ENCODE measurements around the gene DUOXA1. TPM values are rescaled to one million over a fixed set of nuclear protein-coding genes. Genes with fewer than 3 reads are reported as not detected.

The DUOXA1 gene
- polyA plus RNA-seq, 2 of the 4 experiments (the other 2 are of a cell fraction) = 0.18 to 0.23 TPM

DNA sequence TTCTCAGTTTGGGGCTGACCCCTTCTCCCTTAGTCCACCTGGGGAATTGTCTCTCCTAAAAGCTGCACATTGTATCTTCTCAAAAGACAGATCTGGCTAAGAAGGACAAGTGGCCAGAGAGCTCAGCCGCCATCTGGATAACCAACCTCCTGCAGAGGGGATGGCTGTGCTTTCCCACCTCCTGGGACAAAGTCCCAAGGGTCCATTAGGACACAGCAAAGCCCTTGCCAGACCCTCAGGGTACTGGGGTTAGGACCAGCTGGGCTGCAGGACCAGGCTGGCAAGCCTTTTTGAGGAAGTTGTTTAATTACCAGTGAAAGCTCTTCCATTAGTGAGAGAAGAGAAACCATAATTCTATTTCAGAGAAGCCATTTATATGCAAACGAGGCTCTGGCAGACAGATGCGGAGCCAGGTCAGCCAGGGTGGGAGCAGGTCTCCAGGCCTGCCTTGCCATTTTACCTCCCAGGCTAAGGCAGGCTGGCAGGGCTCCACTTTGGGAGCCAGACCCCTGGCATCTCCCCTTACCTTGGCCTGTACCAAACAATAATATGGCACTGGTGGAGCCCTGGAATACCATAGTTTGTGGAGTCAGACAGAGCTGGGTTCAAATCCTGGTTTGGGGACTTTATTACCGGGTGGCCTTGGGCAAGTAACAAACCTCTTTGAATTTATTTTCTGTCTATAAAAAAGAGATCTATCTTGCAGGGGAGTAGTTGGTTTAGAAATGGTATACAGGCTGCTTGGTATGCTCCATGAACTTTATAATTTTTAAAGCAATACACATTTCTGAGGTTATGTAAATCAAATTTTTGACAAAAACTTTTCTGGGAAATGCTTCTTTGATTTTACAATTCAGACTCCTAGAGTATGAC, 40.2 kb upstream of the DUOXA1 start:
- ChIA-PET CTCF (interaction anchor here (0.6 to 3.3 kb wide), 5 partner anchors 10 to 30 kb away, joined by 3 to 19 read pairs (median 4); no protein-coding TSS in a partner anchor), POLR2A (no interaction called here)
- Histone ChIP-seq H3K27ac (no peak overlapping the region), H3K4me1 (peaks cover 7% of the 10 kb centered on the region; the same call in 1 of the 3 replicates), H3K4me3 (no peak overlapping the region), H3K9me3 (no peaks in the 10 kb centered on the region), H3K4me2 (no peak overlapping the region)
- 74% methylated on average over 3 of the region's 4 CpGs for WGBS (ENCODE audit: missing lambda C conversion rate)
- no peak for ATAC-seq
- TF ChIP-seq CEBPB (IDR thresholded peaks at IDR 0.05) = no peak
- no peak for TF ChIP-seq HOXB13 (CRISPR knock-in tag; IDR thresholded peaks at IDR 0.05; ENCODE audit: low read depth)
- TF ChIP-seq RARB (CRISPR knock-in tag; IDR thresholded peaks at IDR 0.05) = no peak
- no peak for TF ChIP-seq KDM5A (IDR thresholded peaks at IDR 0.05)
- TF ChIP-seq ZC3H11A (IDR thresholded peaks at IDR 0.05) = no peak
- TF ChIP-seq, protein P1, sequence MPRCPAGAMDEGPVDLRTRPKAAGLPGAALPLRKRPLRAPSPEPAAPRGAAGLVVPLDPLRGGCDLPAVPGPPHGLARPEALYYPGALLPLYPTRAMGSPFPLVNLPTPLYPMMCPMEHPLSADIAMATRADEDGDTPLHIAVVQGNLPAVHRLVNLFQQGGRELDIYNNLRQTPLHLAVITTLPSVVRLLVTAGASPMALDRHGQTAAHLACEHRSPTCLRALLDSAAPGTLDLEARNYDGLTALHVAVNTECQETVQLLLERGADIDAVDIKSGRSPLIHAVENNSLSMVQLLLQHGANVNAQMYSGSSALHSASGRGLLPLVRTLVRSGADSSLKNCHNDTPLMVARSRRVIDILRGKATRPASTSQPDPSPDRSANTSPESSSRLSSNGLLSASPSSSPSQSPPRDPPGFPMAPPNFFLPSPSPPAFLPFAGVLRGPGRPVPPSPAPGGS (IDR thresholded peaks at IDR 0.05) = no peak
- no peak for TF ChIP-seq ZFP36 (IDR thresholded peaks at IDR 0.05; ENCODE audit: borderline replicate concordance, partially characterized antibody)
- TF ChIP-seq, protein P2, sequence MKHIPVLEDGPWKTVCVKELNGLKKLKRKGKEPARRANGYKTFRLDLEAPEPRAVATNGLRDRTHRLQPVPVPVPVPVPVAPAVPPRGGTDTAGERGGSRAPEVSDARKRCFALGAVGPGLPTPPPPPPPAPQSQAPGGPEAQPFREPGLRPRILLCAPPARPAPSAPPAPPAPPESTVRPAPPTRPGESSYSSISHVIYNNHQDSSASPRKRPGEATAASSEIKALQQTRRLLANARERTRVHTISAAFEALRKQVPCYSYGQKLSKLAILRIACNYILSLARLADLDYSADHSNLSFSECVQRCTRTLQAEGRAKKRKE (CRISPR knock-in tag; IDR thresholded peaks at IDR 0.05; ENCODE audit: low read depth) = no peak
- TF ChIP-seq CHD2 (IDR thresholded peaks at IDR 0.05; ENCODE audit: low read length, partially characterized antibody) = no peak
- no peak for TF ChIP-seq HOXB5 (CRISPR knock-in tag; IDR thresholded peaks at IDR 0.05)
- TF ChIP-seq BHLHE40 (IDR thresholded peaks at IDR 0.05; ENCODE audit: low read depth, low read length) = no peak
- TF ChIP-seq KDM1A (IDR thresholded peaks at IDR 0.05; ENCODE audit: low read depth) = no peak
- TF ChIP-seq, protein P3, sequence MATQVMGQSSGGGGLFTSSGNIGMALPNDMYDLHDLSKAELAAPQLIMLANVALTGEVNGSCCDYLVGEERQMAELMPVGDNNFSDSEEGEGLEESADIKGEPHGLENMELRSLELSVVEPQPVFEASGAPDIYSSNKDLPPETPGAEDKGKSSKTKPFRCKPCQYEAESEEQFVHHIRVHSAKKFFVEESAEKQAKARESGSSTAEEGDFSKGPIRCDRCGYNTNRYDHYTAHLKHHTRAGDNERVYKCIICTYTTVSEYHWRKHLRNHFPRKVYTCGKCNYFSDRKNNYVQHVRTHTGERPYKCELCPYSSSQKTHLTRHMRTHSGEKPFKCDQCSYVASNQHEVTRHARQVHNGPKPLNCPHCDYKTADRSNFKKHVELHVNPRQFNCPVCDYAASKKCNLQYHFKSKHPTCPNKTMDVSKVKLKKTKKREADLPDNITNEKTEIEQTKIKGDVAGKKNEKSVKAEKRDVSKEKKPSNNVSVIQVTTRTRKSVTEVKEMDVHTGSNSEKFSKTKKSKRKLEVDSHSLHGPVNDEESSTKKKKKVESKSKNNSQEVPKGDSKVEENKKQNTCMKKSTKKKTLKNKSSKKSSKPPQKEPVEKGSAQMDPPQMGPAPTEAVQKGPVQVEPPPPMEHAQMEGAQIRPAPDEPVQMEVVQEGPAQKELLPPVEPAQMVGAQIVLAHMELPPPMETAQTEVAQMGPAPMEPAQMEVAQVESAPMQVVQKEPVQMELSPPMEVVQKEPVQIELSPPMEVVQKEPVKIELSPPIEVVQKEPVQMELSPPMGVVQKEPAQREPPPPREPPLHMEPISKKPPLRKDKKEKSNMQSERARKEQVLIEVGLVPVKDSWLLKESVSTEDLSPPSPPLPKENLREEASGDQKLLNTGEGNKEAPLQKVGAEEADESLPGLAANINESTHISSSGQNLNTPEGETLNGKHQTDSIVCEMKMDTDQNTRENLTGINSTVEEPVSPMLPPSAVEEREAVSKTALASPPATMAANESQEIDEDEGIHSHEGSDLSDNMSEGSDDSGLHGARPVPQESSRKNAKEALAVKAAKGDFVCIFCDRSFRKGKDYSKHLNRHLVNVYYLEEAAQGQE (IDR thresholded peaks at IDR 0.05) = no peak
- no peak for TF ChIP-seq GATA3 (IDR thresholded peaks at IDR 0.05; ENCODE audit: borderline replicate concordance)
- no peak for TF ChIP-seq SMC3 (IDR thresholded peaks at IDR 0.05)
- no peak for TF ChIP-seq MAFK (IDR thresholded peaks at IDR 0.05; ENCODE audit: partially characterized antibody)
- TF ChIP-seq, protein P4, sequence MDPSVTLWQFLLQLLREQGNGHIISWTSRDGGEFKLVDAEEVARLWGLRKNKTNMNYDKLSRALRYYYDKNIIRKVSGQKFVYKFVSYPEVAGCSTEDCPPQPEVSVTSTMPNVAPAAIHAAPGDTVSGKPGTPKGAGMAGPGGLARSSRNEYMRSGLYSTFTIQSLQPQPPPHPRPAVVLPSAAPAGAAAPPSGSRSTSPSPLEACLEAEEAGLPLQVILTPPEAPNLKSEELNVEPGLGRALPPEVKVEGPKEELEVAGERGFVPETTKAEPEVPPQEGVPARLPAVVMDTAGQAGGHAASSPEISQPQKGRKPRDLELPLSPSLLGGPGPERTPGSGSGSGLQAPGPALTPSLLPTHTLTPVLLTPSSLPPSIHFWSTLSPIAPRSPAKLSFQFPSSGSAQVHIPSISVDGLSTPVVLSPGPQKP (IDR thresholded peaks at IDR 0.05; ENCODE audit: low read depth, low read length) = no peak
- no peak for TF ChIP-seq MAZ (IDR thresholded peaks at IDR 0.05; ENCODE audit: borderline replicate concordance, low read depth, low read length)
- FAIRE-seq = no peak
- DNase-seq (ENCODE audit: low read depth in 1 of 2, low spot score in 1 of 2) = no peak
